ENCODE measurements around the gene YDJC. TPM values are rescaled to one million over a fixed set of nuclear protein-coding genes. Genes with fewer than 3 reads are reported as not detected.
A peak's percentile ranks its signal among the peaks of the same experiment; 100 is the strongest.

Gene YDJC
- total and polyA plus RNA-seq, 2 donors (not counting 1 experiment from before 2014, with no cell fraction given), result 4.7 to 10.4 TPM

GRCh38 chr22:21624880-21625791 is 4.7 kb downstream of the YDJC start:
- Histone ChIP-seq H4K20me1 (ENCODE audit: control insufficient read depth, extremely low read depth, insufficient read depth, low read length) (no peaks in the 10 kb centered on the region), H3K4me1 (ENCODE audit: control insufficient read depth, extremely low read depth, insufficient read depth, low read length) (peaks cover 3% of the 10 kb centered on the region), H2AFZ (ENCODE audit: low read length) (no peak overlapping the region), H3K27me3 (ENCODE audit: control insufficient read depth, insufficient read depth, low read length) (no peaks in the 10 kb centered on the region), H3K36me3 (ENCODE audit: control insufficient read depth, insufficient read depth, low read length) (peaks cover 20% of the 10 kb centered on the region), H3K79me2 (ENCODE audit: control insufficient read depth, insufficient read depth, low read length) (peaks cover 31% of the 10 kb centered on the region), H3K9me3 (ENCODE audit: control insufficient read depth, insufficient read depth, low read depth, low read length) (no peaks in the 10 kb centered on the region), H3K27ac (ENCODE audit: insufficient read depth, low read length) (no peak overlapping the region), H3K4me3 (replicated peaks in 1 of 4; ENCODE audit: control extremely low read depth in 1 of 4, insufficient read depth in 1 of 4, low read depth in 3 of 4, low read length in 4 of 4) (no peak overlapping the region), H3K4me2 (ENCODE audit: extremely low read depth, insufficient read depth, low read length) (no peak overlapping the region), H3K9ac (ENCODE audit: insufficient read depth, low read length) (no peak overlapping the region)
- TF ChIP-seq EZH2 (IDR thresholded peaks at IDR 0.05; ENCODE audit: low read length, missing control alignments), result no peak
- TF ChIP-seq CTCF (conservative IDR thresholded peaks at IDR 0.05 in 1 of 2, IDR thresholded peaks at IDR 0.05 in 1 of 2; ENCODE audit: low read depth in 1 of 2, low read length in 2 of 2), result no peak
- DNase-seq (ENCODE audit: low read depth in 2 of 2), result no peak

- H3K9me3 ChIP-seq (ENCODE audit: control insufficient read depth, insufficient read depth, low read depth, low read length), result no peaks in the 10 kb centered on the region
- no peak overlapping the region for H2AFZ ChIP-seq (ENCODE audit: low read length)
- H4K20me1 ChIP-seq (ENCODE audit: control insufficient read depth, extremely low read depth, insufficient read depth, low read length), result no peaks in the 10 kb centered on the region
- peak; percentile 27 to 59 for TF ChIP-seq CTCF (conservative IDR thresholded peaks at IDR 0.05 in 1 of 2, IDR thresholded peaks at IDR 0.05 in 1 of 2; ENCODE audit: low read depth in 1 of 2, low read length in 2 of 2)
- TF ChIP-seq EZH2 (IDR thresholded peaks at IDR 0.05; ENCODE audit: low read length, missing control alignments), result no peak
- no peaks in the 10 kb centered on the region for H3K27me3 ChIP-seq (ENCODE audit: control insufficient read depth, insufficient read depth, low read length)
- peaks cover 5% of the 10 kb centered on the region for H3K4me1 ChIP-seq (ENCODE audit: control insufficient read depth, extremely low read depth, insufficient read depth, low read length)
- peaks cover 34% of the 10 kb centered on the region for H3K79me2 ChIP-seq (ENCODE audit: control insufficient read depth, insufficient read depth, low read length)
- H3K36me3 ChIP-seq (ENCODE audit: control insufficient read depth, insufficient read depth, low read length), result peaks cover 20% of the 10 kb centered on the region
- peak in 1 of 2 donors; percentile 38 for DNase-seq (ENCODE audit: low read depth in 2 of 2)
- no peak overlapping the region for H3K9ac ChIP-seq (ENCODE audit: insufficient read depth, low read length)
- H3K27ac ChIP-seq (ENCODE audit: insufficient read depth, low read length), result peak overlapping the region; percentile 8
- H3K4me3 ChIP-seq (replicated peaks in 1 of 4; ENCODE audit: control extremely low read depth in 1 of 4, insufficient read depth in 1 of 4, low read depth in 3 of 4, low read length in 4 of 4), result no peak overlapping the region
- no peak overlapping the region for H3K4me2 ChIP-seq (ENCODE audit: extremely low read depth, insufficient read depth, low read length)
Measured at GRCh38 chr22:21624120-21624879, 5.5 kb downstream of the YDJC start.

- DNase-seq (ENCODE audit: low read depth in 2 of 2), result no peak
- peaks cover 38% of the 10 kb centered on the region for H3K79me2 ChIP-seq (ENCODE audit: control insufficient read depth, insufficient read depth, low read length)
- TF ChIP-seq CTCF (conservative IDR thresholded peaks at IDR 0.05 in 1 of 2, IDR thresholded peaks at IDR 0.05 in 1 of 2; ENCODE audit: low read depth in 1 of 2, low read length in 2 of 2) (no peak), EZH2 (IDR thresholded peaks at IDR 0.05; ENCODE audit: low read length, missing control alignments) (no peak)
- no peak overlapping the region for H3K4me2 ChIP-seq (ENCODE audit: extremely low read depth, insufficient read depth, low read length)
- H3K4me3 ChIP-seq (replicated peaks in 1 of 4; ENCODE audit: control extremely low read depth in 1 of 4, insufficient read depth in 1 of 4, low read depth in 3 of 4, low read length in 4 of 4), result no peak overlapping the region
- no peaks in the 10 kb centered on the region for H3K9me3 ChIP-seq (ENCODE audit: control insufficient read depth, insufficient read depth, low read depth, low read length)
- H4K20me1 ChIP-seq (ENCODE audit: control insufficient read depth, extremely low read depth, insufficient read depth, low read length), result no peaks in the 10 kb centered on the region
- peaks cover 20% of the 10 kb centered on the region for H3K36me3 ChIP-seq (ENCODE audit: control insufficient read depth, insufficient read depth, low read length)
- peaks cover 7% of the 10 kb centered on the region for H3K4me1 ChIP-seq (ENCODE audit: control insufficient read depth, extremely low read depth, insufficient read depth, low read length)
- no peak overlapping the region for H3K27ac ChIP-seq (ENCODE audit: insufficient read depth, low read length)
- H2AFZ ChIP-seq (ENCODE audit: low read length), result no peak overlapping the region
- H3K9ac ChIP-seq (ENCODE audit: insufficient read depth, low read length), result no peak overlapping the region
- no peaks in the 10 kb centered on the region for H3K27me3 ChIP-seq (ENCODE audit: control insufficient read depth, insufficient read depth, low read length)
Measured at GRCh38 chr22:21623648-21623970, 6.2 kb downstream of the YDJC start.

All from fibroblast of lung (primary cell).